Measurements from ENCODE around the gene NUP205. TPM values are rescaled to one million over a fixed set of nuclear protein-coding genes. Genes with fewer than 3 reads are reported as not detected.

Gene NUP205
- total and polyA plus RNA-seq, 2 donors (not counting 1 experiment from before 2014, with no cell fraction given), result 31.4 to 70.3 TPM

DNA sequence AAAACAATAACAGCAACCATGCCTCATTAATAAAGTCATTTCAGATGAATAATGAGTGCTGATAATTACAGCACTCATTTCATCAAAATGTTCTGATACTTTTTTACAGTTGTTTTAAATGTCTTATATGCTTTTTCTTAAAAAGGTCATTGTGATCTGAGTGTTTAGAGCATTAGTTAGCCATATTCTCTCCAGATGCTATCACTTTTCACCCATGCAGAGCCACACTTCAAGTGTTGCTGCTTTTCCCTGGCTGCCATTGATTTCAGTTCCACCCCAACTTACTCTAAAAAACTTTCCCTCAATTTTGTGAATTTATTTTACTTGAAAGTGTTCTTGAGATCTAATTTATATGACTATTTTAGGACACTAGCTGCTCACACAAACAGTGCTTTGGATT is 41.8 kb downstream of the NUP205 start:
- H3K79me2 ChIP-seq (ENCODE audit: control insufficient read depth, insufficient read depth, low read length), result no peaks in the 10 kb centered on the region
- H2AFZ ChIP-seq (ENCODE audit: insufficient read depth, low read depth, low read length, poor library complexity, severe bottlenecking), result no peak overlapping the region
- no peak overlapping the region for H3K4me3 ChIP-seq (ENCODE audit: control extremely low read depth in 1 of 5, extremely low read depth in 1 of 5, insufficient read depth in 1 of 5, low read depth in 2 of 5, low read length in 4 of 5)
- peaks cover 22 to 61% of the 10 kb centered on the region in 2 experiments for H3K36me3 ChIP-seq (replicated peaks in 1 of 2; ENCODE audit: control extremely low read depth in 1 of 2, control insufficient read depth in 1 of 2, extremely low read depth in 1 of 2, insufficient read depth in 2 of 2, low read length in 1 of 2)
- no peak for ATAC-seq (ENCODE audit: low read depth)
- ChIA-PET CTCF (interaction anchor here (2.1 kb wide), 1 partner anchor 45 kb away, joined by 5 read pairs; no protein-coding TSS in a partner anchor), POLR2A (interaction anchor here (0.6 kb wide), 1 partner anchor 111 kb away, joined by 3 read pairs; no protein-coding TSS in a partner anchor)
- no peak overlapping the region for H3K9ac ChIP-seq (ENCODE audit: low read length)
- TF ChIP-seq, protein P1, sequence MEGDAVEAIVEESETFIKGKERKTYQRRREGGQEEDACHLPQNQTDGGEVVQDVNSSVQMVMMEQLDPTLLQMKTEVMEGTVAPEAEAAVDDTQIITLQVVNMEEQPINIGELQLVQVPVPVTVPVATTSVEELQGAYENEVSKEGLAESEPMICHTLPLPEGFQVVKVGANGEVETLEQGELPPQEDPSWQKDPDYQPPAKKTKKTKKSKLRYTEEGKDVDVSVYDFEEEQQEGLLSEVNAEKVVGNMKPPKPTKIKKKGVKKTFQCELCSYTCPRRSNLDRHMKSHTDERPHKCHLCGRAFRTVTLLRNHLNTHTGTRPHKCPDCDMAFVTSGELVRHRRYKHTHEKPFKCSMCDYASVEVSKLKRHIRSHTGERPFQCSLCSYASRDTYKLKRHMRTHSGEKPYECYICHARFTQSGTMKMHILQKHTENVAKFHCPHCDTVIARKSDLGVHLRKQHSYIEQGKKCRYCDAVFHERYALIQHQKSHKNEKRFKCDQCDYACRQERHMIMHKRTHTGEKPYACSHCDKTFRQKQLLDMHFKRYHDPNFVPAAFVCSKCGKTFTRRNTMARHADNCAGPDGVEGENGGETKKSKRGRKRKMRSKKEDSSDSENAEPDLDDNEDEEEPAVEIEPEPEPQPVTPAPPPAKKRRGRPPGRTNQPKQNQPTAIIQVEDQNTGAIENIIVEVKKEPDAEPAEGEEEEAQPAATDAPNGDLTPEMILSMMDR (IDR thresholded peaks at IDR 0.05), result no peak
- TF ChIP-seq EZH2 (IDR thresholded peaks at IDR 0.05; ENCODE audit: borderline replicate concordance, insufficient read depth, low read depth, low read length, poor library complexity, severe bottlenecking), result no peak
- no peak overlapping the region for H3K4me2 ChIP-seq (replicated peaks; ENCODE audit: low read depth, low read length, poor library complexity, severe bottlenecking)
- H3K27ac ChIP-seq (ENCODE audit: low read length in 2 of 2), result no peak overlapping the region
- H3K27me3 ChIP-seq (replicated peaks in 1 of 4; ENCODE audit: control extremely low read depth in 1 of 4, control insufficient read depth in 3 of 4, insufficient read depth in 4 of 4, low read length in 3 of 4), result no peaks in the 10 kb centered on the region
- Mint-ChIP-seq H3K4me3 (no peak overlapping the region), H3K9me3 (ENCODE audit: insufficient read depth) (no peaks in the 10 kb centered on the region), H3K4me1 (no peaks in the 10 kb centered on the region), H3K27ac (no peak overlapping the region), H3K27me3 (no peaks in the 10 kb centered on the region)
- H4K20me1 ChIP-seq (ENCODE audit: control insufficient read depth, insufficient read depth, low read length, poor library complexity, severe bottlenecking), result no peaks in the 10 kb centered on the region
- no peaks in the 10 kb centered on the region for H3K9me3 ChIP-seq (ENCODE audit: control extremely low read depth in 1 of 3, control insufficient read depth in 2 of 3, insufficient read depth in 1 of 3, low read length in 2 of 3)
- intact Hi-C loops (cut with micrococcal nuclease), result no loop called here
- no peak for DNase-seq
- H3K4me1 ChIP-seq (ENCODE audit: control insufficient read depth in 2 of 2, insufficient read depth in 2 of 2, low read length in 2 of 2), result no peaks in the 10 kb centered on the region

- H3K4me1 Mint-ChIP-seq, result no peaks in the 10 kb centered on the region
- Histone ChIP-seq H3K4me3 (ENCODE audit: control extremely low read depth in 1 of 5, extremely low read depth in 1 of 5, insufficient read depth in 1 of 5, low read depth in 2 of 5, low read length in 4 of 5) (no peak overlapping the region), H3K79me2 (ENCODE audit: control insufficient read depth, insufficient read depth, low read length) (no peaks in the 10 kb centered on the region), H3K4me1 (ENCODE audit: control insufficient read depth in 2 of 2, insufficient read depth in 2 of 2, low read length in 2 of 2) (no peaks in the 10 kb centered on the region), H3K27me3 (replicated peaks in 1 of 4; ENCODE audit: control extremely low read depth in 1 of 4, control insufficient read depth in 3 of 4, insufficient read depth in 4 of 4, low read length in 3 of 4) (no peaks in the 10 kb centered on the region), H3K9me3 (ENCODE audit: control extremely low read depth in 1 of 3, control insufficient read depth in 2 of 3, insufficient read depth in 1 of 3, low read length in 2 of 3) (no peaks in the 10 kb centered on the region), H2AFZ (ENCODE audit: insufficient read depth, low read depth, low read length, poor library complexity, severe bottlenecking) (no peak overlapping the region), H3K4me2 (replicated peaks; ENCODE audit: low read depth, low read length, poor library complexity, severe bottlenecking) (no peak overlapping the region), H3K27ac (ENCODE audit: low read length in 2 of 2) (no peak overlapping the region), H3K36me3 (replicated peaks in 1 of 2; ENCODE audit: control extremely low read depth in 1 of 2, control insufficient read depth in 1 of 2, extremely low read depth in 1 of 2, insufficient read depth in 2 of 2, low read length in 1 of 2) (peaks cover 20 to 62% of the 10 kb centered on the region in 2 experiments), H4K20me1 (ENCODE audit: control insufficient read depth, insufficient read depth, low read length, poor library complexity, severe bottlenecking) (no peaks in the 10 kb centered on the region), H3K9ac (ENCODE audit: low read length) (no peak overlapping the region)
- DNase-seq (no peak), ATAC-seq (ENCODE audit: low read depth) (no peak)
- WGBS (ENCODE audit: insufficient coverage), result 100% methylated on average over 1 of the region's 2 CpGs
- intact Hi-C loops (cut with micrococcal nuclease), result no loop called here
- ChIA-PET POLR2A (interaction anchor here (0.6 kb wide), 1 partner anchor 110 kb away, joined by 3 read pairs; no protein-coding TSS in a partner anchor), CTCF (no interaction called here)
- H3K9me3 Mint-ChIP-seq (ENCODE audit: insufficient read depth), result no peaks in the 10 kb centered on the region
- H3K27me3 Mint-ChIP-seq, result no peaks in the 10 kb centered on the region
- TF ChIP-seq EZH2 (IDR thresholded peaks at IDR 0.05; ENCODE audit: borderline replicate concordance, insufficient read depth, low read depth, low read length, poor library complexity, severe bottlenecking), result no peak
- TF ChIP-seq, protein P1 (IDR thresholded peaks at IDR 0.05), result no peak
- H3K4me3 Mint-ChIP-seq, result no peak overlapping the region
- H3K27ac Mint-ChIP-seq, result no peak overlapping the region
Measured at GRCh38 chr7:135600226-135600625, 42.5 kb downstream of the NUP205 start.
